Mesenchymal stem cell (in vitro differentiated cells and primary cell): ENCODE measurements around the gene CDK11B.

Experiments used
- DNase-seq: peaks from one replicate; pipeline ENCODE4 v3.0.0-alpha.2; 2013
- H2AFZ ChIP-seq: one replicate; pipeline ENCODE4 v1.6.1; 2013; ENCODE audit warnings: low read depth, mild to moderate bottlenecking, control low read depth, inconsistent platforms, low read length, moderate library complexity
- H2AK5ac ChIP-seq: 2 replicates; pipeline ENCODE4 v1.6.1; 2013; ENCODE audit warnings: low read length, moderate library complexity, mild to moderate bottlenecking, inconsistent platforms; ENCODE audit not compliant: severe bottlenecking
- H2BK120ac ChIP-seq: one replicate; pipeline ENCODE4 v1.6.1; 2013; ENCODE audit warnings: low read depth, mild to moderate bottlenecking, inconsistent platforms, low read length, moderate library complexity
- H2BK12ac ChIP-seq, 2 experiments: one replicate each; pipeline ENCODE4 v1.6.1; 2013; ENCODE audit warnings: inconsistent platforms in 2 of 2, low read length in 2 of 2, mild to moderate bottlenecking in 2 of 2, moderate library complexity in 2 of 2, control low read depth in 1 of 2
- H2BK15ac ChIP-seq: one replicate; pipeline ENCODE4 v1.6.1; 2013; ENCODE audit warnings: mild to moderate bottlenecking, low read depth, inconsistent platforms; ENCODE audit not compliant: poor library complexity, severe bottlenecking
- H2BK5ac ChIP-seq: 2 replicates; pipeline ENCODE4 v1.6.1; 2013; ENCODE audit warnings: low read depth, mild to moderate bottlenecking, low read length, control low read depth, inconsistent platforms; ENCODE audit not compliant: poor library complexity, severe bottlenecking
- H3K14ac ChIP-seq, 2 experiments: one replicate each; pipeline ENCODE4 v1.6.1; 2013; ENCODE audit warnings: inconsistent platforms in 2 of 2, low read length in 2 of 2, control low read depth in 1 of 2, mild to moderate bottlenecking in 1 of 2, moderate library complexity in 1 of 2
- H3K18ac ChIP-seq, 2 experiments: one replicate each; pipeline ENCODE4 v1.6.1; 2013; ENCODE audit warnings: inconsistent platforms in 2 of 2, low read length in 2 of 2, control low read depth in 1 of 2, low read depth in 1 of 2, mild to moderate bottlenecking in 1 of 2
- H3K23ac ChIP-seq, 2 experiments: one replicate each; pipeline ENCODE4 v1.6.1; 2013; ENCODE audit warnings: inconsistent platforms in 2 of 2, low read length in 2 of 2, mild to moderate bottlenecking in 2 of 2, moderate library complexity in 2 of 2, control low read depth in 1 of 2
- H3K27ac ChIP-seq: 2 replicates; pipeline ENCODE4 v1.5.1; 2013; ENCODE audit warnings: mild to moderate bottlenecking, moderate library complexity, low read length, control low read depth, inconsistent platforms; ENCODE audit not compliant: poor library complexity, severe bottlenecking
- H3K27me3 ChIP-seq, 2 experiments: 2 replicates each; pipeline versions ENCODE4 v1.6.1 to v1.7.0; 2013; ENCODE audit warnings: low read length in 2 of 2, mild to moderate bottlenecking in 2 of 2, moderate library complexity in 2 of 2, control low read depth in 1 of 2, inconsistent platforms in 1 of 2; ENCODE audit not compliant: control insufficient read depth in 1 of 2, insufficient read depth in 1 of 2
- H3K36me3 ChIP-seq, 2 experiments: 2 replicates each; pipeline versions ENCODE4 v1.6.1 to v1.7.0; 2013; ENCODE audit warnings: low read length in 2 of 2, control low read depth in 1 of 2, inconsistent platforms in 1 of 2, low read depth in 1 of 2, mild to moderate bottlenecking in 1 of 2; ENCODE audit not compliant: insufficient read depth in 2 of 2, control insufficient read depth in 1 of 2
- H3K4ac ChIP-seq, 2 experiments: one replicate each; pipeline ENCODE4 v1.6.1; 2013; ENCODE audit warnings: inconsistent platforms in 2 of 2, low read length in 2 of 2, mild to moderate bottlenecking in 2 of 2, moderate library complexity in 2 of 2, control low read depth in 1 of 2, low read depth in 1 of 2
- H3K4me1 ChIP-seq: 2 replicates; pipeline ENCODE4 v1.6.1; 2013; ENCODE audit warnings: low read depth, low read length, control low read depth; ENCODE audit not compliant: control insufficient read depth, insufficient read depth
- H3K4me2 ChIP-seq: 2 replicates; pipeline ENCODE4 v1.6.1; 2013; ENCODE audit warnings: low read length, mild to moderate bottlenecking, inconsistent platforms; ENCODE audit not compliant: poor library complexity, severe bottlenecking
- H3K4me3 ChIP-seq, 2 experiments: 2 replicates each; pipeline versions ENCODE4 v1.5.1 to v1.7.0; 2013; ENCODE audit warnings: low read length in 2 of 2, mild to moderate bottlenecking in 2 of 2, control low read depth in 1 of 2, low read depth in 1 of 2; ENCODE audit not compliant: insufficient read depth in 1 of 2
- H3K79me1 ChIP-seq: replicated peaks from 2 replicates; pipeline ENCODE4 v1.6.1; 2013; ENCODE audit warnings: mild to moderate bottlenecking, control low read depth, low read length, inconsistent platforms; ENCODE audit not compliant: poor library complexity, severe bottlenecking
- H3K9ac ChIP-seq: 2 replicates; pipeline ENCODE4 v1.7.0; 2013; ENCODE audit warnings: mild to moderate bottlenecking, low read length, moderate library complexity
- H3K9me3 ChIP-seq: 2 replicates; pipeline ENCODE4 v1.7.0; 2013; ENCODE audit warnings: mild to moderate bottlenecking, low read length; ENCODE audit not compliant: control insufficient read depth
- H4K8ac ChIP-seq: one replicate; pipeline ENCODE4 v1.6.1; 2013; ENCODE audit warnings: inconsistent platforms, mild to moderate bottlenecking, low read length, moderate library complexity
- H4K91ac ChIP-seq: one replicate; pipeline ENCODE4 v1.6.1; 2013; ENCODE audit warnings: mild to moderate bottlenecking, low read length, inconsistent platforms
- WGBS: methylation state at CpG from one replicate; pipeline ENCODE4 v1.1.7; 2013; ENCODE audit warnings: mixed read lengths; 5-methylcytosine and 5-hydroxymethylcytosine counted together

CDK11B gene

GRCh38 chr1:1604374-1605033 is 54.3 kb downstream of the CDK11B start:
- no peak for DNase-seq
- Histone ChIP-seq H3K4me2 (no peak overlapping the region), H3K79me1 (no peaks in the 10 kb centered on the region), H3K14ac (no peak overlapping the region), H2AFZ (no peak overlapping the region), H2BK15ac (no peak overlapping the region), H2AK5ac (no peak overlapping the region), H3K27ac (no peak overlapping the region), H4K8ac (no peak overlapping the region), H3K27me3 (peaks cover 37 to 39% of the 10 kb centered on the region in 2 experiments), H4K91ac (no peak overlapping the region), H2BK12ac (no peak overlapping the region), H3K36me3 (peaks cover 0 to 2% of the 10 kb centered on the region in 2 experiments), H3K4ac (no peak overlapping the region), H2BK5ac (no peak overlapping the region), H3K9ac (no peak overlapping the region), H3K23ac (no peak overlapping the region), H3K4me1 (peaks cover 14% of the 10 kb centered on the region), H2BK120ac (no peak overlapping the region), H3K18ac (no peak overlapping the region), H3K9me3 (no peaks in the 10 kb centered on the region), H3K4me3 (no peak overlapping the region)
- WGBS, result 81% methylated on average over 15 of the region's 15 CpGs

- WGBS, result 88% methylated on average over 12 of the region's 13 CpGs
These were observed 55.0 kb downstream of the CDK11B start for GRCh38 chr1:1603671-1604373.

GRCh38 chr1:1602968-1603506 is 55.8 kb downstream of the CDK11B start:
- 79% methylated on average over 13 of the region's 13 CpGs for WGBS
- Histone ChIP-seq H3K23ac (no peak overlapping the region), H3K27me3 (peaks cover 47 to 51% of the 10 kb centered on the region in 2 experiments), H3K36me3 (peaks cover 0 to 6% of the 10 kb centered on the region in 2 experiments), H3K27ac (no peak overlapping the region), H3K9me3 (no peaks in the 10 kb centered on the region), H3K79me1 (no peaks in the 10 kb centered on the region), H3K4me1 (peaks cover 25% of the 10 kb centered on the region), H2BK120ac (no peak overlapping the region), H2AK5ac (no peak overlapping the region), H3K4ac (no peak overlapping the region), H3K9ac (no peak overlapping the region), H3K14ac (no peak overlapping the region), H4K91ac (peak overlapping the region; percentile 35), H2BK12ac (no peak overlapping the region), H3K4me3 (no peak overlapping the region), H3K18ac (no peak overlapping the region), H4K8ac (no peak overlapping the region), H2BK5ac (no peak overlapping the region), H2BK15ac (no peak overlapping the region), H3K4me2 (no peak overlapping the region), H2AFZ (no peak overlapping the region)
- DNase-seq, result no peak

More at GRCh38 chr1:1603671-1604373, 55.0 kb downstream of the CDK11B start:
- no peak overlapping the region for H3K9ac ChIP-seq
- no peak overlapping the region for H3K4me3 ChIP-seq
- H3K4me2 ChIP-seq, result no peak overlapping the region
- H3K27ac ChIP-seq, result no peak overlapping the region
- H3K4ac ChIP-seq, result no peak overlapping the region
- H3K27me3 ChIP-seq, result peaks cover 40 to 43% of the 10 kb centered on the region in 2 experiments
- peaks cover 20% of the 10 kb centered on the region for H3K4me1 ChIP-seq
- H3K23ac ChIP-seq, result no peak overlapping the region
- H3K14ac ChIP-seq, result no peak overlapping the region
- H4K8ac ChIP-seq, result no peak overlapping the region
- H2AK5ac ChIP-seq, result no peak overlapping the region
- DNase-seq, result no peak
- peaks cover 0 to 2% of the 10 kb centered on the region in 2 experiments for H3K36me3 ChIP-seq
- no peak overlapping the region for H2BK5ac ChIP-seq
- no peak overlapping the region for H3K18ac ChIP-seq
- H2BK120ac ChIP-seq, result no peak overlapping the region
- no peaks in the 10 kb centered on the region for H3K9me3 ChIP-seq
- no peaks in the 10 kb centered on the region for H3K79me1 ChIP-seq
- no peak overlapping the region for H2BK12ac ChIP-seq
- no peak overlapping the region for H2AFZ ChIP-seq
- no peak overlapping the region for H2BK15ac ChIP-seq
- no peak overlapping the region for H4K91ac ChIP-seq

GRCh38 chr1:1602304-1602967 is 56.4 kb downstream of the CDK11B start:
- no peak overlapping the region for H4K8ac ChIP-seq
- no peak overlapping the region for H2BK15ac ChIP-seq
- H2BK5ac ChIP-seq, result no peak overlapping the region
- no peaks in the 10 kb centered on the region for H3K79me1 ChIP-seq
- H3K4me3 ChIP-seq, result no peak overlapping the region
- H3K4ac ChIP-seq, result no peak overlapping the region
- no peaks in the 10 kb centered on the region for H3K9me3 ChIP-seq
- no peak overlapping the region for H3K18ac ChIP-seq
- H3K36me3 ChIP-seq, result peaks cover 0 to 4% of the 10 kb centered on the region in 2 experiments
- H3K23ac ChIP-seq, result no peak overlapping the region
- no peak overlapping the region for H3K27ac ChIP-seq
- DNase-seq, result no peak
- H4K91ac ChIP-seq, result no peak overlapping the region
- no peak overlapping the region for H3K9ac ChIP-seq
- H3K27me3 ChIP-seq, result peaks cover 53 to 57% of the 10 kb centered on the region in 2 experiments
- H3K4me2 ChIP-seq, result no peak overlapping the region
- 83% methylated on average over 17 of the region's 18 CpGs for WGBS
- H2AFZ ChIP-seq, result no peak overlapping the region
- no peak overlapping the region for H2BK120ac ChIP-seq
- H2BK12ac ChIP-seq, result no peak overlapping the region
- no peak overlapping the region for H2AK5ac ChIP-seq
- no peak overlapping the region for H3K14ac ChIP-seq
- H3K4me1 ChIP-seq, result peaks cover 29% of the 10 kb centered on the region
